ENCODE results near the gene GADD45A.

GADD45A gene

GRCh38 chr1:67713057-67713846 lies 28.3 kb downstream of the GADD45A start (continued):
- TF ChIP-seq ZNF175 (tag by site-specific recombination; IDR thresholded peaks at IDR 0.05): no peak
- 0 out of 2 replicates have a peak, but pooled peaks have one; percentile 23 for TF ChIP-seq ZBTB48 (tag by site-specific recombination; IDR thresholded peaks at IDR 0.05)
- TF ChIP-seq, protein P1, sequence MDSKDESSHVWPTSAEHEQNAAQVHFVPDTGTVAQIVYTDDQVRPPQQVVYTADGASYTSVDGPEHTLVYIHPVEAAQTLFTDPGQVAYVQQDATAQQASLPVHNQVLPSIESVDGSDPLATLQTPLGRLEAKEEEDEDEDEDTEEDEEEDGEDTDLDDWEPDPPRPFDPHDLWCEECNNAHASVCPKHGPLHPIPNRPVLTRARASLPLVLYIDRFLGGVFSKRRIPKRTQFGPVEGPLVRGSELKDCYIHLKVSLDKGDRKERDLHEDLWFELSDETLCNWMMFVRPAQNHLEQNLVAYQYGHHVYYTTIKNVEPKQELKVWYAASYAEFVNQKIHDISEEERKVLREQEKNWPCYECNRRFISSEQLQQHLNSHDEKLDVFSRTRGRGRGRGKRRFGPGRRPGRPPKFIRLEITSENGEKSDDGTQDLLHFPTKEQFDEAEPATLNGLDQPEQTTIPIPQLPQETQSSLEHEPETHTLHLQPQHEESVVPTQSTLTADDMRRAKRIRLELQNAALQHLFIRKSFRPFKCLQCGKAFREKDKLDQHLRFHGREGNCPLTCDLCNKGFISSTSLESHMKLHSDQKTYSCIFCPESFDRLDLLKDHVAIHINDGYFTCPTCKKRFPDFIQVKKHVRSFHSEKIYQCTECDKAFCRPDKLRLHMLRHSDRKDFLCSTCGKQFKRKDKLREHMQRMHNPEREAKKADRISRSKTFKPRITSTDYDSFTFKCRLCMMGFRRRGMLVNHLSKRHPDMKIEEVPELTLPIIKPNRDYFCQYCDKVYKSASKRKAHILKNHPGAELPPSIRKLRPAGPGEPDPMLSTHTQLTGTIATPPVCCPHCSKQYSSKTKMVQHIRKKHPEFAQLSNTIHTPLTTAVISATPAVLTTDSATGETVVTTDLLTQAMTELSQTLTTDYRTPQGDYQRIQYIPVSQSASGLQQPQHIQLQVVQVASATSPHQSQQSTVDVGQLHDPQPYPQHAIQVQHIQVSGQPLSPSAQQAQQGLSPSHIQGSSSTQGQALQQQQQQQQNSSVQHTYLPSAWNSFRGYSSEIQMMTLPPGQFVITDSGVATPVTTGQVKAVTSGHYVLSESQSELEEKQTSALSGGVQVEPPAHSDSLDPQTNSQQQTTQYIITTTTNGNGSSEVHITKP (tag by site-specific recombination; IDR thresholded peaks at IDR 0.05): peak; percentile 40; the same call in 1 of the 2 replicates
- TF ChIP-seq ZNF18 (tag by site-specific recombination; IDR thresholded peaks at IDR 0.05): peak; percentile 69
- TF ChIP-seq OSR2 (tag by site-specific recombination; IDR thresholded peaks at IDR 0.05): peak; percentile 70; the same call in 1 of the 2 replicates
- 0 out of 2 replicates have a peak, but pooled peaks have one; percentile 17 for TF ChIP-seq TSHZ1 (tag by site-specific recombination; IDR thresholded peaks at IDR 0.05; ENCODE audit: borderline replicate concordance)
- TF ChIP-seq, protein P2, sequence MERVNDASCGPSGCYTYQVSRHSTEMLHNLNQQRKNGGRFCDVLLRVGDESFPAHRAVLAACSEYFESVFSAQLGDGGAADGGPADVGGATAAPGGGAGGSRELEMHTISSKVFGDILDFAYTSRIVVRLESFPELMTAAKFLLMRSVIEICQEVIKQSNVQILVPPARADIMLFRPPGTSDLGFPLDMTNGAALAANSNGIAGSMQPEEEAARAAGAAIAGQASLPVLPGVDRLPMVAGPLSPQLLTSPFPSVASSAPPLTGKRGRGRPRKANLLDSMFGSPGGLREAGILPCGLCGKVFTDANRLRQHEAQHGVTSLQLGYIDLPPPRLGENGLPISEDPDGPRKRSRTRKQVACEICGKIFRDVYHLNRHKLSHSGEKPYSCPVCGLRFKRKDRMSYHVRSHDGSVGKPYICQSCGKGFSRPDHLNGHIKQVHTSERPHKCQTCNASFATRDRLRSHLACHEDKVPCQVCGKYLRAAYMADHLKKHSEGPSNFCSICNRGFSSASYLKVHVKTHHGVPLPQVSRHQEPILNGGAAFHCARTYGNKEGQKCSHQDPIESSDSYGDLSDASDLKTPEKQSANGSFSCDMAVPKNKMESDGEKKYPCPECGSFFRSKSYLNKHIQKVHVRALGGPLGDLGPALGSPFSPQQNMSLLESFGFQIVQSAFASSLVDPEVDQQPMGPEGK (tag by site-specific recombination; IDR thresholded peaks at IDR 0.05): peak; percentile 63
- TF ChIP-seq, protein P3, sequence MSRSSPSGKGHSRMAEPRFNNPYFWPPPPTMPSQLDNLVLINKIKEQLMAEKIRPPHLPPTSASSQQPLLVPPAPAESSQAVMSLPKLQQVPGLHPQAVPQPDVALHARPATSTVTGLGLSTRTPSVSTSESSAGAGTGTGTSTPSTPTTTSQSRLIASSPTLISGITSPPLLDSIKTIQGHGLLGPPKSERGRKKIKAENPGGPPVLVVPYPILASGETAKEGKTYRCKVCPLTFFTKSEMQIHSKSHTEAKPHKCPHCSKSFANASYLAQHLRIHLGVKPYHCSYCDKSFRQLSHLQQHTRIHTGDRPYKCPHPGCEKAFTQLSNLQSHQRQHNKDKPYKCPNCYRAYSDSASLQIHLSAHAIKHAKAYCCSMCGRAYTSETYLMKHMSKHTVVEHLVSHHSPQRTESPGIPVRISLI (tag by site-specific recombination; IDR thresholded peaks at IDR 0.05): peak; percentile 35; the same call in 1 of the 2 replicates
- peak; percentile 79 for TF ChIP-seq ZNF660 (tag by site-specific recombination; IDR thresholded peaks at IDR 0.05)
- no peak for TF ChIP-seq ZNF112 (tag by site-specific recombination; IDR thresholded peaks at IDR 0.05)
- TF ChIP-seq ZFP37 (tag by site-specific recombination; IDR thresholded peaks at IDR 0.05): no peak
- TF ChIP-seq ZNF433 (tag by site-specific recombination; IDR thresholded peaks at IDR 0.05; ENCODE audit: low read depth): no peak
- peak; percentile 73 for TF ChIP-seq WT1 (tag by site-specific recombination; IDR thresholded peaks at IDR 0.05)
- no peak for TF ChIP-seq ZNF677 (tag by site-specific recombination; IDR thresholded peaks at IDR 0.05)
- no peak for TF ChIP-seq ZNF404 (tag by site-specific recombination; IDR thresholded peaks at IDR 0.05)
- TF ChIP-seq ZNF138 (tag by site-specific recombination; IDR thresholded peaks at IDR 0.05; ENCODE audit: borderline replicate concordance): no peak
- 0 out of 2 replicates have a peak, but pooled peaks have one; percentile 12 for TF ChIP-seq ZSCAN30 (tag by site-specific recombination; IDR thresholded peaks at IDR 0.05)
- TF ChIP-seq ZNF24 (tag by site-specific recombination; IDR thresholded peaks at IDR 0.05): no peak
- TF ChIP-seq, protein P4, sequence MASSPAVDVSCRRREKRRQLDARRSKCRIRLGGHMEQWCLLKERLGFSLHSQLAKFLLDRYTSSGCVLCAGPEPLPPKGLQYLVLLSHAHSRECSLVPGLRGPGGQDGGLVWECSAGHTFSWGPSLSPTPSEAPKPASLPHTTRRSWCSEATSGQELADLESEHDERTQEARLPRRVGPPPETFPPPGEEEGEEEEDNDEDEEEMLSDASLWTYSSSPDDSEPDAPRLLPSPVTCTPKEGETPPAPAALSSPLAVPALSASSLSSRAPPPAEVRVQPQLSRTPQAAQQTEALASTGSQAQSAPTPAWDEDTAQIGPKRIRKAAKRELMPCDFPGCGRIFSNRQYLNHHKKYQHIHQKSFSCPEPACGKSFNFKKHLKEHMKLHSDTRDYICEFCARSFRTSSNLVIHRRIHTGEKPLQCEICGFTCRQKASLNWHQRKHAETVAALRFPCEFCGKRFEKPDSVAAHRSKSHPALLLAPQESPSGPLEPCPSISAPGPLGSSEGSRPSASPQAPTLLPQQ (tag by site-specific recombination; IDR thresholded peaks at IDR 0.05): 0 out of 2 replicates have a peak, but pooled peaks have one; percentile 49
- TF ChIP-seq, protein P5, sequence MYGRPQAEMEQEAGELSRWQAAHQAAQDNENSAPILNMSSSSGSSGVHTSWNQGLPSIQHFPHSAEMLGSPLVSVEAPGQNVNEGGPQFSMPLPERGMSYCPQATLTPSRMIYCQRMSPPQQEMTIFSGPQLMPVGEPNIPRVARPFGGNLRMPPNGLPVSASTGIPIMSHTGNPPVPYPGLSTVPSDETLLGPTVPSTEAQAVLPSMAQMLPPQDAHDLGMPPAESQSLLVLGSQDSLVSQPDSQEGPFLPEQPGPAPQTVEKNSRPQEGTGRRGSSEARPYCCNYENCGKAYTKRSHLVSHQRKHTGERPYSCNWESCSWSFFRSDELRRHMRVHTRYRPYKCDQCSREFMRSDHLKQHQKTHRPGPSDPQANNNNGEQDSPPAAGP (tag by site-specific recombination; IDR thresholded peaks at IDR 0.05): peak; percentile 67; the same call in 1 of the 2 replicates
- TF ChIP-seq ZNF473 (tag by site-specific recombination; IDR thresholded peaks at IDR 0.05): no peak
- TF ChIP-seq ZNF561 (tag by site-specific recombination; IDR thresholded peaks at IDR 0.05; ENCODE audit: borderline replicate concordance): peak; percentile 26; the same call in 1 of the 2 replicates
- TF ChIP-seq ZNF202 (tag by site-specific recombination; IDR thresholded peaks at IDR 0.05; ENCODE audit: borderline replicate concordance): no peak
- peak; percentile 30; the same call in 1 of the 2 replicates for TF ChIP-seq ZNF10 (tag by site-specific recombination; IDR thresholded peaks at IDR 0.05)
